HCT116 (cell line): ENCODE measurements around the gene CFB. TPM values are rescaled to one million over a fixed set of nuclear protein-coding genes. Genes with fewer than 3 reads are reported as not detected.

Experiments
- ATAC-seq: fragments of 200-7000 bp; cut with Tn5 transposase; 2 replicates; pipeline ENCODE4 v1.9.1; 2020; ENCODE audit warnings: mild to moderate bottlenecking, moderate library complexity
- BruUV-seq: library from RNA; stranded (reverse); fragments of 400-500 nt; replicated peaks from 2 replicates; lab custom pipeline; 2021; lab: Mats Ljungman, UMichigan
- CTCF ChIA-PET: fragments of 300-600 bp; sonication (Branson Sonifier 250); formaldehyde crosslinking; loops from one replicate; lab custom pipeline; 2021; ENCODE audit warnings: antibody characterized with exemption; lab: Charles Lee
- POLR2A ChIA-PET: fragments of 300-600, 350-600 bp; sonication (Branson Sonifier 250); formaldehyde crosslinking; loops from one replicate; lab custom pipeline; 2021; ENCODE audit warnings: antibody characterized with exemption; lab: Charles Lee
- RAD21 ChIA-PET, 2 experiments: fragments of 300-600 bp; sonication (Branson Sonifier 250); formaldehyde crosslinking; loops; one replicate each; lab custom pipeline; 2023; ENCODE audit warnings: low total read pairs in 2 of 2; ENCODE audit not compliant: uncharacterized antibody in 2 of 2, unreplicated experiment in 2 of 2, low non-redundant PET in 1 of 2; lab: Charles Lee
- DNase-seq: peaks from one replicate; pipeline ENCODE4 v3.0.0-alpha.2; 2010; ENCODE audit warnings: low read depth, low spot score
- H2AFZ ChIP-seq: fragments of 200-600 bp; shearing (Covaris generic), sonication (generic); 2 replicates; pipeline ENCODE4 v1.6.1; 2017; ENCODE audit warnings: low read depth, mixed run types, mixed read lengths, antibody characterized with exemption, low read length; ENCODE audit not compliant: poor library complexity, severe bottlenecking
- H3K27ac ChIP-seq: 2 replicates; pipeline ENCODE4 v1.5.1; 2012; ENCODE audit warnings: low read depth, low read length
- H3K27me3 ChIP-seq: fragments of 200-600 bp; sonication (generic); 2 replicates; pipeline ENCODE4 v1.6.1; 2016; ENCODE audit warnings: mixed run types, low read length, mixed read lengths; ENCODE audit not compliant: insufficient read depth
- H3K36me3 ChIP-seq, 2 experiments: fragments of 200-500 bp in 1 of 2; fragments of 200-600 bp in 1 of 2; sonication (Bioruptor generic) in 1 of 2; sonication (generic) in 1 of 2; 2 replicates each; pipeline versions ENCODE4 v1.5.1 to v1.6.1; 2014 to 2016; ENCODE audit warnings: low read length in 2 of 2, inconsistent platforms in 1 of 2, mixed read lengths in 1 of 2, mixed run types in 1 of 2; ENCODE audit not compliant: insufficient read depth in 2 of 2, control insufficient read depth in 1 of 2
- H3K4me1 ChIP-seq, 2 experiments: fragments of 200-600 bp in 1 of 2; sonication (generic) in 1 of 2; 2 replicates each; pipeline versions ENCODE4 v1.5.1 to v1.6.1; 2012 to 2017; ENCODE audit warnings: low read length in 2 of 2, inconsistent platforms in 1 of 2, mild to moderate bottlenecking in 1 of 2, mixed read lengths in 1 of 2, mixed run types in 1 of 2, moderate library complexity in 1 of 2; ENCODE audit not compliant: insufficient read depth in 2 of 2, control insufficient read depth in 1 of 2
- H3K4me2 ChIP-seq: fragments of 200-600 bp; sonication (generic); 2 replicates; pipeline ENCODE4 v1.6.1; 2017; ENCODE audit warnings: mixed run types, low read length, mixed read lengths
- H3K4me3 ChIP-seq, 2 experiments: fragments of 200-600 bp in 1 of 2; sonication (generic) in 1 of 2; replicated peaks in 1 of 2; 2 replicates each; pipeline ENCODE4 v1.5.1; 2011 to 2016; ENCODE audit warnings: low read length in 2 of 2, control low read depth in 1 of 2, low read depth in 1 of 2, mild to moderate bottlenecking in 1 of 2, mixed read lengths in 1 of 2, mixed run types in 1 of 2
- H3K79me2 ChIP-seq: fragments of 200-600 bp; sonication (generic); 2 replicates; pipeline ENCODE4 v1.6.1; 2017; ENCODE audit warnings: mild to moderate bottlenecking, mixed run types, low read length, moderate library complexity, mixed read lengths; ENCODE audit not compliant: insufficient read depth
- H3K9ac ChIP-seq: fragments of 200-600 bp; sonication (generic); 2 replicates; pipeline ENCODE4 v1.6.1; 2016; ENCODE audit warnings: low read length, mixed read lengths
- H3K9me2 ChIP-seq: fragments of 200-600 bp; sonication (generic), shearing (Covaris generic); 2 replicates; pipeline ENCODE4 v1.6.1; 2017; ENCODE audit warnings: mixed run types, mild to moderate bottlenecking, moderate library complexity; ENCODE audit not compliant: insufficient read depth
- H3K9me3 ChIP-seq, 2 experiments: fragments of 200-500 bp in 1 of 2; fragments of 200-600 bp in 1 of 2; sonication (Bioruptor generic) in 1 of 2; sonication (generic) in 1 of 2; 2 replicates each; pipeline ENCODE4 v1.6.1; 2014 to 2017; ENCODE audit warnings: low read length in 2 of 2, mixed read lengths in 2 of 2, inconsistent platforms in 1 of 2, low read depth in 1 of 2, mild to moderate bottlenecking in 1 of 2, mixed run types in 1 of 2, moderate library complexity in 1 of 2; ENCODE audit not compliant: control insufficient read depth in 1 of 2, insufficient read depth in 1 of 2
- H4K20me1 ChIP-seq: fragments of 200-600 bp; sonication (generic), shearing (Covaris generic); 2 replicates; pipeline ENCODE4 v1.6.1; 2017; ENCODE audit warnings: mixed run types, mild to moderate bottlenecking, moderate library complexity; ENCODE audit not compliant: insufficient read depth
- CBX3 ChIP-seq: IDR thresholded peaks from 2 replicates; pipeline ENCODE4 v1.6.1; 2012; ENCODE audit warnings: low read depth
- EZH2phosphoT487 ChIP-seq: fragments of 200-600 bp; IDR thresholded peaks from 2 replicates; pipeline ENCODE4 v1.6.1; 2018; ENCODE audit warnings: antibody characterized with exemption, borderline replicate concordance
- POLR2AphosphoS5 ChIP-seq: IDR thresholded peaks from 2 replicates; pipeline ENCODE4 v1.6.1; 2011; ENCODE audit warnings: mild to moderate bottlenecking, low read depth, low read length, moderate library complexity
- SIN3A ChIP-seq: IDR thresholded peaks from 2 replicates; pipeline ENCODE4 v1.6.1; 2012; ENCODE audit warnings: low read depth
- SP1 ChIP-seq: IDR thresholded peaks from 2 replicates; pipeline ENCODE4 v1.6.1; 2012; ENCODE audit warnings: low read depth
- ZNF274 ChIP-seq: fragments of 200-500 bp; sonication (Bioruptor generic); IDR thresholded peaks from 2 replicates; pipeline ENCODE4 v1.6.1; 2014; ENCODE audit warnings: mild to moderate bottlenecking, low read depth, low read length, inconsistent platforms
- intact Hi-C: fragments of 100-400 bp; cut with micrococcal nuclease; formaldehyde crosslinking; loops from 2 replicates; pipeline ENCODE4 v1.10.0; 2022
- total RNA-seq: library from RNA; stranded (reverse); gene quantifications from one replicate; pipeline ENCODE4 v1.2.1, GENCODE V29; 2021; ENCODE audit not compliant: unreplicated experiment
- TF ChIP-seq, protein P1 (sequence below): IDR thresholded peaks from 2 replicates; pipeline ENCODE4 v1.6.1; 2012
- TF ChIP-seq, protein P2 (sequence below): IDR thresholded peaks from 2 replicates; pipeline ENCODE4 v1.6.1; 2011; ENCODE audit warnings: mild to moderate bottlenecking, low read length, moderate library complexity; ENCODE audit not compliant: insufficient replicate concordance; ENCODE audit errors: extremely low read depth
- TF ChIP-seq, protein P3 (sequence below): IDR thresholded peaks from 2 replicates; pipeline ENCODE4 v1.6.1; 2012

The CFB gene
- total RNA-seq, 1 experiment from 2014 or later: 1.5 TPM

DNA sequence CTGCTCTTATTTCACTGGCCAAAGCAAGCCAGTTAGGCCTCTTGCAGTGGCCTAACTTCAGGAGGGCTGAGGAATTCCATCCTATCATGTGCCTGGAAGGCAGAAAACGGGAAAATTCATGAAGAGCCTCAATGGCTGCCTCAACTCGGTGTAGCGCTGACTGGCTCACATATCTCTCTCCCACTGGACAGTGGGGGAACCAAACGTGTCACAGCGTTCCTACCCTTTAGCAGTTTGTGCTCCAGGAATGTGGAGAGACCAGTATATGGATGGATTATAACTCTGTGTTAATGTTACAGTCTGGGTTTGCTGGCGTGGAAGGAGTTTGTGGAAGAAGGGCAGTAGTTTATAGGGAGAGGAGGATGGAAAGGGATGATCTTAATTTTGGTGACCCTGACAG lies 30.1 kb upstream of the CFB start:
- H3K79me2 ChIP-seq: no peaks in the 10 kb centered on the region
- ChIA-PET POLR2A (no interaction called here), RAD21 (no interaction called here), CTCF (no interaction called here)
- H4K20me1 ChIP-seq: no peaks in the 10 kb centered on the region
- BruUV-seq: no TSS peak
- H3K4me3 ChIP-seq: no peak overlapping the region
- ATAC-seq (no peak), DNase-seq (no peak)
- intact Hi-C loops: no loop called here
- H3K4me1 ChIP-seq: peaks cover 12 to 32% of the 10 kb centered on the region in 2 experiments
- no peak overlapping the region for H3K9ac ChIP-seq
- no peak overlapping the region for H3K27ac ChIP-seq
- no peaks in the 10 kb centered on the region for H3K9me2 ChIP-seq
- no peaks in the 10 kb centered on the region for H3K36me3 ChIP-seq
- no peaks in the 10 kb centered on the region for H3K27me3 ChIP-seq
- H2AFZ ChIP-seq: no peak overlapping the region
- no peak overlapping the region for H3K4me2 ChIP-seq
- H3K9me3 ChIP-seq: no peaks in the 10 kb centered on the region; a peak in 1 of 4 replicates
- TF ChIP-seq SP1 (no peak), CBX3 (no peak; the same call in 1 of the 2 replicates), ZNF274 (no peak), POLR2AphosphoS5 (no peak), EZH2phosphoT487 (no peak), SIN3A (no peak)
- TF ChIP-seq, protein P1, sequence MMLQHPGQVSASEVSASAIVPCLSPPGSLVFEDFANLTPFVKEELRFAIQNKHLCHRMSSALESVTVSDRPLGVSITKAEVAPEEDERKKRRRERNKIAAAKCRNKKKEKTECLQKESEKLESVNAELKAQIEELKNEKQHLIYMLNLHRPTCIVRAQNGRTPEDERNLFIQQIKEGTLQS: no peak
- TF ChIP-seq, protein P2, sequence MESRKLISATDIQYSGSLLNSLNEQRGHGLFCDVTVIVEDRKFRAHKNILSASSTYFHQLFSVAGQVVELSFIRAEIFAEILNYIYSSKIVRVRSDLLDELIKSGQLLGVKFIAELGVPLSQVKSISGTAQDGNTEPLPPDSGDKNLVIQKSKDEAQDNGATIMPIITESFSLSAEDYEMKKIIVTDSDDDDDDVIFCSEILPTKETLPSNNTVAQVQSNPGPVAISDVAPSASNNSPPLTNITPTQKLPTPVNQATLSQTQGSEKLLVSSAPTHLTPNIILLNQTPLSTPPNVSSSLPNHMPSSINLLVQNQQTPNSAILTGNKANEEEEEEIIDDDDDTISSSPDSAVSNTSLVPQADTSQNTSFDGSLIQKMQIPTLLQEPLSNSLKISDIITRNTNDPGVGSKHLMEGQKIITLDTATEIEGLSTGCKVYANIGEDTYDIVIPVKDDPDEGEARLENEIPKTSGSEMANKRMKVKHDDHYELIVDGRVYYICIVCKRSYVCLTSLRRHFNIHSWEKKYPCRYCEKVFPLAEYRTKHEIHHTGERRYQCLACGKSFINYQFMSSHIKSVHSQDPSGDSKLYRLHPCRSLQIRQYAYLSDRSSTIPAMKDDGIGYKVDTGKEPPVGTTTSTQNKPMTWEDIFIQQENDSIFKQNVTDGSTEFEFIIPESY: no peak
- TF ChIP-seq, protein P3, sequence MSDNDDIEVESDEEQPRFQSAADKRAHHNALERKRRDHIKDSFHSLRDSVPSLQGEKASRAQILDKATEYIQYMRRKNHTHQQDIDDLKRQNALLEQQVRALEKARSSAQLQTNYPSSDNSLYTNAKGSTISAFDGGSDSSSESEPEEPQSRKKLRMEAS: no peak
